ENCODE data around the gene UBE2Z.

Gene UBE2Z

GRCh38 chr17:48910370-48910769 is 2.2 kb downstream of the UBE2Z start:
- ChIA-PET POLR2A (no interaction called here), CTCF (interaction anchor here (1.2 kb wide), 1 partner anchor 38 kb away, joined by 3 read pairs; no protein-coding TSS in a partner anchor)
- TF ChIP-seq CTCF (IDR thresholded peaks at IDR 0.05; ENCODE audit: control extremely low read depth, extremely low read depth, low read depth, missing control alignments), result no peak
- DNase-seq (ENCODE audit: extremely low spot score), result no peak

GRCh38 chr17:48912476-48912875 is 4.3 kb downstream of the UBE2Z start:
- no peak for DNase-seq (ENCODE audit: extremely low spot score)
- CTCF ChIA-PET, result no interaction called here
- no peak for TF ChIP-seq CTCF (IDR thresholded peaks at IDR 0.05; ENCODE audit: control extremely low read depth, extremely low read depth, low read depth, missing control alignments)
- POLR2A ChIA-PET, result no interaction called here

GRCh38 chr17:48915459-48916282 is 7.5 kb downstream of the UBE2Z start:
- POLR2A ChIA-PET, result interaction anchor here (1.6 to 1.8 kb wide), 2 partner anchors 17 to 23 kb away, joined by 5 to 6 read pairs; partner anchors contain the start of gene ATP5MC1
- TF ChIP-seq CTCF (IDR thresholded peaks at IDR 0.05; ENCODE audit: control extremely low read depth, extremely low read depth, low read depth, missing control alignments), result no peak
- CTCF ChIA-PET, result interaction anchor here (0.9 to 2.2 kb wide), 9 partner anchors 8 to 237 kb away, joined by 3 to 10 read pairs (median 4); partner anchors contain the start of gene ATP5MC1
- DNase-seq (ENCODE audit: extremely low spot score), result peak; percentile 76

GRCh38 chr17:48925251-48925990 is 17.2 kb downstream of the UBE2Z start:
- DNase-seq (ENCODE audit: extremely low spot score), result no peak
- TF ChIP-seq CTCF (IDR thresholded peaks at IDR 0.05; ENCODE audit: control extremely low read depth, extremely low read depth, low read depth, missing control alignments), result no peak
- ChIA-PET CTCF (no interaction called here), POLR2A (no interaction called here)

GRCh38 chr17:48925991-48926342 is 17.8 kb downstream of the UBE2Z start:
- TF ChIP-seq CTCF (IDR thresholded peaks at IDR 0.05; ENCODE audit: control extremely low read depth, extremely low read depth, low read depth, missing control alignments), result no peak
- POLR2A ChIA-PET, result no interaction called here
- DNase-seq (ENCODE audit: extremely low spot score), result no peak
- CTCF ChIA-PET, result no interaction called here

GRCh38 chr17:48927978-48928745 is 20.0 kb downstream of the UBE2Z start:
- no peak for TF ChIP-seq CTCF (IDR thresholded peaks at IDR 0.05; ENCODE audit: control extremely low read depth, extremely low read depth, low read depth, missing control alignments)
- ChIA-PET POLR2A (no interaction called here), CTCF (interaction anchor here (0.9 kb wide), 1 partner anchor 49 kb away, joined by 4 read pairs; no protein-coding TSS in a partner anchor)
- no peak for DNase-seq (ENCODE audit: extremely low spot score)

Measured in GM10248 (cell line).